GM12878 (cell line): ENCODE measurements around the gene OR10H1.
"Not testable (repeated sequence)": the region's sequence is repeated elsewhere in the genome, so short reads cannot be mapped to it uniquely, and the experiment has no call there.

Experiments
- PAX5 ChIP-seq: IDR thresholded peaks from 2 replicates; pipeline ENCODE4 v1.6.1; 2011; ENCODE audit warnings: low read depth, low read length, borderline replicate concordance
- SRF ChIP-seq, 2 experiments: IDR thresholded peaks; 2 replicates each; pipeline ENCODE4 v1.6.1; 2011; ENCODE audit warnings: low read depth in 2 of 2, low read length in 2 of 2, mild to moderate bottlenecking in 1 of 2, moderate library complexity in 1 of 2
- ZBTB4 ChIP-seq: fragments of 450-650 bp; formaldehyde crosslinking; IDR thresholded peaks from 2 replicates; pipeline ENCODE4 v1.4.0; 2022; ENCODE audit warnings: mild to moderate bottlenecking, moderate library complexity

- not testable (repeated sequence) for TF ChIP-seq ZBTB4; SRF (IDR thresholded peaks at IDR 0.05; ENCODE audit: low read depth in 2 of 2, low read length in 2 of 2); PAX5
Measured at GRCh38 chr19:15839888-15840287, 24.4 kb upstream of the OR10H1 start.
